ENCODE measurements around the gene GABRB2. TPM values are rescaled to one million over a fixed set of nuclear protein-coding genes. Genes with fewer than 3 reads are reported as not detected.

Gene GABRB2
- total and polyA plus RNA-seq, 3 experiments from 2014 or later, result not detected

DNA sequence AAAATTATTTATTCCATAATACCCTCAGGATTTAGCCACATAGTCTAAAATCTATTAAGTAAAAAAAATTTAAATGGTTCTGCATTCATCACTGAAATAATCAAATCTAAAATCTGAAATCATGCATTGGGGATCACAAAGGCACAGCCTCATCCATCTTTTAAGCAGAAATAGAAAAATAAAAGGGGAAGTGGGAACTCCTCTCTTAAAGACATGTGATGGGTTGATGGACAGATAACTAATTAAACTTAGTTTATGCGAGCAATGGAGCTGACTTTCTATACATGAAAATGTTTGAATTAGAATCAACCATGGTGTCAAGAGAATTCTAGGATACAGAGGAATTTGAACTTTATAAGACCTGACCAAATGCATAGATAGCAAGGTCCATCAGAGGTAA, 170.5 kb downstream of the GABRB2 start:
- Histone ChIP-seq H3K27me3 (ENCODE audit: insufficient read depth, low read length, poor library complexity, severe bottlenecking) (no peaks in the 10 kb centered on the region), H3K4me1 (ENCODE audit: insufficient read depth, low read length) (no peaks in the 10 kb centered on the region), H3K9me3 (ENCODE audit: low read length) (no peaks in the 10 kb centered on the region), H3K4me3 (ENCODE audit: low read length) (no peak overlapping the region), H3K27ac (ENCODE audit: low read depth, low read length) (no peak overlapping the region), H3K36me3 (ENCODE audit: insufficient read depth, low read length) (no peaks in the 10 kb centered on the region)
- Mint-ChIP-seq H3K27me3 (no peaks in the 10 kb centered on the region), H3K4me3 (no peak overlapping the region), H3K27ac (no peak overlapping the region), H3K9me3 (no peaks in the 10 kb centered on the region), H3K4me1 (no peaks in the 10 kb centered on the region), H3K36me3 (no peaks in the 10 kb centered on the region)
- POLR2A ChIA-PET, result no interaction called here
- no peak for DNase-seq
- CTCF ChIA-PET, result no interaction called here

DNA sequence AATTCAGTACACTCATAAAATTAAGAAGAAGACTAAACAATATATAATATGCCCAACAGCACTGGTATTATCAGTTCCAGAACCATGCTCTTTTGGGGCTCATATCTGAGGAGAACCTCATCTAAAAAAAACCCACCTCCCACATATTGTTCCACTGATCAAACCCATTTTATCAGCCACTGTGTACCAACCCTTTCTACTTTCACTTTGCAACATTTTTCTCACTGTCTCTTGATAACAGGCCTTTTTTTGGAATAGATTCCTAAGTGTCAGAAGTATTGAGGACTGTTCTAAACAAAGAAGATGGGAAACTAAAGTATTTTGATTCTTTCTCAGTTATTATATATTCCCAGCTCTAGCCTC, 173.2 kb downstream of the GABRB2 start:
- Histone ChIP-seq H3K27ac (ENCODE audit: low read depth, low read length) (no peak overlapping the region), H3K4me1 (ENCODE audit: insufficient read depth, low read length) (no peaks in the 10 kb centered on the region), H3K27me3 (ENCODE audit: insufficient read depth, low read length, poor library complexity, severe bottlenecking) (no peaks in the 10 kb centered on the region), H3K9me3 (ENCODE audit: low read length) (no peaks in the 10 kb centered on the region), H3K36me3 (ENCODE audit: insufficient read depth, low read length) (no peaks in the 10 kb centered on the region), H3K4me3 (ENCODE audit: low read length) (no peak overlapping the region)
- ChIA-PET POLR2A (no interaction called here), CTCF (no interaction called here)
- Mint-ChIP-seq H3K27ac (no peak overlapping the region), H3K9me3 (no peaks in the 10 kb centered on the region), H3K4me1 (no peaks in the 10 kb centered on the region), H3K27me3 (no peaks in the 10 kb centered on the region), H3K4me3 (no peak overlapping the region), H3K36me3 (no peaks in the 10 kb centered on the region)
- no peak for DNase-seq

DNA sequence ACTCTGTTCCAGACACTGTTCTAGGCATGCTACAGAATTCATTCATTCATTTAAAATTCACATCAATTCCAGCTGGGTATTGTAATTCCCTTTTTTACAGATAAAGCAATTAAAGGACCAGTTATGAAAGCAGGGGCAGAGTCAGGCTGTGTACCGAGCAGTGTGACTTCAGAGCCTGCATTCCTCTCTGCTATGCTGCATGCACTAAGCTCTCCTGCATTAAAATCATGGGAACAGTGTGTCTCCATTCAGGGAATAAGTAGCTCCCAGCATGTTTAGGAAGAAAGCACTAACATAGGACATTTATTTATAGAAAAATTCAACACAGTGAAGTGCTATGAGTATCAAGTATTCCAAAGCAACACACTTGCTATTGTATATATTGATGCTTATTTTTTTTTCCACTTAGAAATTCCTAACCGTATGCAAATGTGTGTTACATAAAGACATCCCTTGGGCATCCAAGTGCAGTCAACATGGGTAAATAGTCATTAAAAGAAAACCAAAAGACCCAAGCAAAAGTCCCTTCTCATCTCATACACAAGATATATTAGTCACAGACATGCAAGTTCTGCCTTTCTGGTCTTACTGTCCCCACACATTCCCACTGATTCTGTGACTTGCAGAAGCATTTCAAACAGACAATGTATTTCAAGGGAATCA, 173.7 kb downstream of the GABRB2 start:
- CTCF ChIA-PET, result no interaction called here
- no peak overlapping the region for H3K27ac Mint-ChIP-seq
- no peaks in the 10 kb centered on the region for H3K9me3 Mint-ChIP-seq
- no peaks in the 10 kb centered on the region for H3K27me3 Mint-ChIP-seq
- no peak for DNase-seq
- H3K9me3 ChIP-seq (ENCODE audit: low read length), result no peaks in the 10 kb centered on the region
- H3K4me3 Mint-ChIP-seq, result no peak overlapping the region
- no peak overlapping the region for H3K27ac ChIP-seq (ENCODE audit: low read depth, low read length)
- H3K36me3 Mint-ChIP-seq, result no peaks in the 10 kb centered on the region
- no peak overlapping the region for H3K4me3 ChIP-seq (ENCODE audit: low read length)
- no peaks in the 10 kb centered on the region for H3K4me1 Mint-ChIP-seq
- H3K4me1 ChIP-seq (ENCODE audit: insufficient read depth, low read length), result no peaks in the 10 kb centered on the region
- no peaks in the 10 kb centered on the region for H3K27me3 ChIP-seq (ENCODE audit: insufficient read depth, low read length, poor library complexity, severe bottlenecking)
- no peaks in the 10 kb centered on the region for H3K36me3 ChIP-seq (ENCODE audit: insufficient read depth, low read length)
- POLR2A ChIA-PET, result no interaction called here

DNA sequence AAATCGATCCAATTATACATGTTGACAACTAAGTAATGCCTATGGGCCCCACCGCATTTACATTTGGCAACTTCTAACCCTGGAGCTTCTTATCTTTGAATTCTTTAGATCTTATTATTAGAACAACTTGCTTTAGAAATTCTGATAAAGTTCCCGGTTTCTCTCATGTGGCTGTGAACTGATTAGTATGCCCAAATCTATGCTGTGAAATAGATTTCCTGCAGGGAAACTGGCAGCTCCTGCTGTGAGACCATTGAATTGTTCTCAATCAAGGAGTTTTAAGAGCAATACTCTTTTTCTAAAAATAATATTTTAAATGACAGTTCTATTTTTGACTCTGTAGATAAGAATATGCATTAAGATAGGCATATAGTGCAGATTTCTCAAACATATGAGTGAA, 177.5 kb downstream of the GABRB2 start:
- no peaks in the 10 kb centered on the region for H3K27me3 Mint-ChIP-seq
- Histone ChIP-seq H3K27ac (ENCODE audit: low read depth, low read length) (no peak overlapping the region), H3K4me1 (ENCODE audit: insufficient read depth, low read length) (no peaks in the 10 kb centered on the region), H3K9me3 (ENCODE audit: low read length) (no peaks in the 10 kb centered on the region), H3K4me3 (ENCODE audit: low read length) (no peak overlapping the region), H3K27me3 (ENCODE audit: insufficient read depth, low read length, poor library complexity, severe bottlenecking) (no peaks in the 10 kb centered on the region), H3K36me3 (ENCODE audit: insufficient read depth, low read length) (no peaks in the 10 kb centered on the region)
- no peak overlapping the region for H3K4me3 Mint-ChIP-seq
- ChIA-PET POLR2A (no interaction called here), CTCF (no interaction called here)
- no peaks in the 10 kb centered on the region for H3K4me1 Mint-ChIP-seq
- no peak for DNase-seq
- H3K9me3 Mint-ChIP-seq, result no peaks in the 10 kb centered on the region
- H3K27ac Mint-ChIP-seq, result no peak overlapping the region
- no peaks in the 10 kb centered on the region for H3K36me3 Mint-ChIP-seq

DNA sequence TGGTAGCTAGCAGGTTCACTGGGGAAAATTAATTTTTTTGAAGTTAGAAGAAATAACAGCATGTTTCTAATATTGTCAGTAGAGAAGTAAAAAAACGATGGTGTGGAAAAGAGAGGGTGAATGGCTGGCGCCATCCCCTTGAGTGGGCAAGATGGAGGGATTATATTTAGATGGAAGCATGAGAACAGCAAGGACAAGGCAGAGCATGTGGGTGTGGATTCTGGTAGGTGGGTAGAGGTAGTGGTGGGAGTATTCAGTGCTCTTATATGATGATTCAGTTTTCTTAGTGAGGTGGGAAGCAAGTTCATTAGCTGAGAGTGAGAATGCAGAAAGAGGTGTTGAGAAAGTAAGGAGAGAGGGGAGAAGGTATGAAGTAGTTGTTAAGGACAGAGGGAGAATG, 188.1 kb downstream of the GABRB2 start:
- CTCF ChIA-PET, result no interaction called here
- DNase-seq, result no peak
- no peak overlapping the region for H3K4me3 Mint-ChIP-seq

DNA sequence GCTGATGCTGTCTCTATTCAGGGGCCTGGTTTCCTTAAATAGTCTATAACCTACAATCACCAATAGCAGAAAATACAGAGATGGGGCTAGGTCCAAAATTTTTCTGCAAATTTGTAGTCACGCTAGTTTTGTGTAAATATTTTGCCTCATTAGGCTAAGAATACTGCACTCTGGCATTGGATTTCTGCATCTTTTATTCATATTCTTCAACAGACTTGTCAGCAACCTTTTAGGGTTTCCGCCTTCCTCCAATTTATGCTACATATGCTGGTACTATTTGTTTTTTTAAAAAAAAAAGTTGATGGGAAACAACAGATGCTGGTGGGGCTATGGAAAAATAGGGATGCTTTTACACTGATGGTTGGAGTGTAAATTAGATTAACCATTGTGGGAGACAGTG, 202.3 kb downstream of the GABRB2 start:
- no peaks in the 10 kb centered on the region for H3K36me3 ChIP-seq (ENCODE audit: insufficient read depth, low read length)
- Mint-ChIP-seq H3K27me3 (no peaks in the 10 kb centered on the region), H3K9me3 (peaks cover 0 to 3% (median 2%) of the 10 kb centered on the region in 5 donors), H3K27ac (no peak overlapping the region), H3K4me1 (no peaks in the 10 kb centered on the region), H3K36me3 (no peaks in the 10 kb centered on the region), H3K4me3 (no peak overlapping the region)
- H3K9me3 ChIP-seq (ENCODE audit: low read length), result no peaks in the 10 kb centered on the region
- no peaks in the 10 kb centered on the region for H3K27me3 ChIP-seq (ENCODE audit: insufficient read depth, low read length, poor library complexity, severe bottlenecking)
- H3K4me3 ChIP-seq (ENCODE audit: low read length), result no peak overlapping the region
- H3K4me1 ChIP-seq (ENCODE audit: insufficient read depth, low read length), result no peaks in the 10 kb centered on the region
- no peak overlapping the region for H3K27ac ChIP-seq (ENCODE audit: low read depth, low read length)
- CTCF ChIA-PET, result no interaction called here
- POLR2A ChIA-PET, result no interaction called here
- DNase-seq, result no peak

More for the DNA sequence above, 188.1 kb downstream of the GABRB2 start:
- no peaks in the 10 kb centered on the region for H3K36me3 Mint-ChIP-seq
- no peak overlapping the region for H3K27ac Mint-ChIP-seq
- POLR2A ChIA-PET, result no interaction called here
- H3K27me3 Mint-ChIP-seq, result peaks cover 0 to 2% of the 10 kb centered on the region in 2 donors
- H3K9me3 Mint-ChIP-seq, result peaks cover 0 to 3% (median 0%) of the 10 kb centered on the region in 5 donors
- no peaks in the 10 kb centered on the region for H3K27me3 ChIP-seq (ENCODE audit: insufficient read depth, low read length, poor library complexity, severe bottlenecking)
- H3K9me3 ChIP-seq (ENCODE audit: low read length), result no peaks in the 10 kb centered on the region
- no peaks in the 10 kb centered on the region for H3K4me1 ChIP-seq (ENCODE audit: insufficient read depth, low read length)
- H3K4me1 Mint-ChIP-seq, result no peaks in the 10 kb centered on the region
- no peak overlapping the region for H3K27ac ChIP-seq (ENCODE audit: low read depth, low read length)
- no peaks in the 10 kb centered on the region for H3K36me3 ChIP-seq (ENCODE audit: insufficient read depth, low read length)
- H3K4me3 ChIP-seq (ENCODE audit: low read length), result no peak overlapping the region

DNA sequence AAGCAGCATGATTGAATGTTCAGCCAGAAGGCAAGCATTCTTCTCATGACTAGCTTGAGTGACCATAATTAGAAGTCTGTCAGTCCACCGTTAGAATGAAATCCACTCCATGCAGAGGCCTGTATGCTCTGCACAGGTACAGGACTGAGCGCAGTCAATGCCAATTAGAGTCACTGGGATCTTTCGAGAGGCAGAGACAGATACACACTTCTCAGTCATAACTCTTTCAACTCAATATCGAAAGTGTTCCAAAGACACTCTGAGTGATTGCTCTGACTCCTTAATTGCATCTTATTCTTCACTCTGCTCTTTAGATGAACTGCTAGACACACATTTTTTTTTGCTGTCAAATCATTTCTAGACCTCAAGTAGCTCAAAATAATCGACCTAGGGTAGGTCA, 203.6 kb downstream of the GABRB2 start:
- Histone ChIP-seq H3K36me3 (ENCODE audit: insufficient read depth, low read length) (no peaks in the 10 kb centered on the region), H3K4me3 (ENCODE audit: low read length) (no peak overlapping the region), H3K27me3 (ENCODE audit: insufficient read depth, low read length, poor library complexity, severe bottlenecking) (no peaks in the 10 kb centered on the region), H3K9me3 (ENCODE audit: low read length) (no peaks in the 10 kb centered on the region), H3K4me1 (ENCODE audit: insufficient read depth, low read length) (no peaks in the 10 kb centered on the region), H3K27ac (ENCODE audit: low read depth, low read length) (no peak overlapping the region)
- H3K27me3 Mint-ChIP-seq, result no peaks in the 10 kb centered on the region
- H3K4me1 Mint-ChIP-seq, result no peaks in the 10 kb centered on the region
- H3K27ac Mint-ChIP-seq, result no peak overlapping the region
- ChIA-PET CTCF (no interaction called here), POLR2A (no interaction called here)
- peaks cover 0 to 3% (median 2%) of the 10 kb centered on the region in 5 donors for H3K9me3 Mint-ChIP-seq
- H3K4me3 Mint-ChIP-seq, result no peak overlapping the region
- H3K36me3 Mint-ChIP-seq, result no peaks in the 10 kb centered on the region
- no peak for DNase-seq

DNA sequence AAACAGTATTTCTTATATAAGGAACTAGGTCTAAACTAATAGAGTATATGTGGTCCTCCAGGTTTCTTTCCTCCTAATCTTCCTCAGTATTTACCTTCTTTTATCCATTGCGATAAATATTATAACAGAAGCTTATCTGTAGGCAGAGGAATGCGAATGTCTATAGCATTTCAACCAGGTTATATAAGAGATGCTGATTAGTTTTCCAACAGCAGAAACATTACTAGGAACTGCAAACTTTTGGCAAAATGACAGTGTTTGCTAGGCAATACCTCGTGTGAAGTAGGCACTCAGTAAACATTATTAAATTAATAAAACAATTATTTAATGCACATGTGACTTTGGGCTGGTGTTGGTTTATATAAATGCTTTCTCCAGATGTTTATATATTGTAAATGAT, 206.5 kb downstream of the GABRB2 start:
- CTCF ChIA-PET, result interaction anchor here (1.0 kb wide), 1 partner anchor 10 kb away, joined by 3 read pairs; no protein-coding TSS in a partner anchor
- POLR2A ChIA-PET, result no interaction called here
- H3K27ac ChIP-seq (ENCODE audit: low read depth, low read length), result no peak overlapping the region
- no peaks in the 10 kb centered on the region for H3K4me1 Mint-ChIP-seq
- H3K36me3 ChIP-seq (ENCODE audit: insufficient read depth, low read length), result no peaks in the 10 kb centered on the region
- DNase-seq, result no peak
- H3K9me3 ChIP-seq (ENCODE audit: low read length), result no peaks in the 10 kb centered on the region
- no peak overlapping the region for H3K27ac Mint-ChIP-seq
- peaks cover 0 to 1% of the 10 kb centered on the region in 2 donors for H3K27me3 Mint-ChIP-seq
- H3K9me3 Mint-ChIP-seq, result no peaks in the 10 kb centered on the region
- H3K36me3 Mint-ChIP-seq, result no peaks in the 10 kb centered on the region
- H3K27me3 ChIP-seq (ENCODE audit: insufficient read depth, low read length, poor library complexity, severe bottlenecking), result no peaks in the 10 kb centered on the region
- no peak overlapping the region for H3K4me3 ChIP-seq (ENCODE audit: low read length)
- no peaks in the 10 kb centered on the region for H3K4me1 ChIP-seq (ENCODE audit: insufficient read depth, low read length)
- H3K4me3 Mint-ChIP-seq, result no peak overlapping the region
